Astrocyte (in vitro differentiated cells and primary cell): ENCODE measurements around the gene EFNA2. TPM values are rescaled to one million over a fixed set of nuclear protein-coding genes. Genes with fewer than 3 reads are reported as not detected.
A peak's percentile ranks its signal among the peaks of the same experiment; 100 is the strongest.

Experiments
- DNase-seq: peaks from one replicate; pipeline ENCODE4 v3.0.0-alpha.2; 2010; ENCODE audit warnings: low read depth
- FAIRE-seq: peaks from 2 replicates; lab custom pipeline; 2011; peaks lifted over from hg19 to GRCh38; lab: Jason Lieb, UNC
- H2AFZ ChIP-seq: 2 replicates; pipeline ENCODE4 v1.6.0; 2012; ENCODE audit warnings: low read depth, low read length, inconsistent platforms
- H3K27ac ChIP-seq: 2 replicates; pipeline ENCODE4 v1.5.1; 2011; ENCODE audit warnings: low read depth, low read length, inconsistent platforms
- H3K27me3 ChIP-seq: 2 replicates; pipeline ENCODE4 v1.6.0; 2011; ENCODE audit warnings: low read length, inconsistent platforms; ENCODE audit not compliant: insufficient read depth
- H3K36me3 ChIP-seq: 2 replicates; pipeline ENCODE4 v1.5.1; 2011; ENCODE audit warnings: low read length, inconsistent platforms; ENCODE audit not compliant: insufficient read depth
- H3K4me1 ChIP-seq: 2 replicates; pipeline ENCODE4 v1.5.1; 2011; ENCODE audit warnings: low read length, inconsistent platforms; ENCODE audit not compliant: insufficient read depth
- H3K4me2 ChIP-seq: 2 replicates; pipeline ENCODE4 v1.6.0; 2012; ENCODE audit warnings: low read length, inconsistent platforms
- H3K4me3 ChIP-seq: 2 replicates; pipeline ENCODE4 v1.5.1; 2011; ENCODE audit warnings: low read depth, mild to moderate bottlenecking, low read length, inconsistent platforms; ENCODE audit not compliant: insufficient read depth
- H3K79me2 ChIP-seq: 2 replicates; pipeline ENCODE4 v1.6.0; 2012; ENCODE audit warnings: mild to moderate bottlenecking, low read length, inconsistent platforms; ENCODE audit not compliant: insufficient read depth
- H3K9ac ChIP-seq: 2 replicates; pipeline ENCODE4 v1.6.0; 2012; ENCODE audit warnings: mild to moderate bottlenecking, low read length, inconsistent platforms
- H3K9me3 ChIP-seq: 2 replicates; pipeline ENCODE4 v1.5.1; 2012; ENCODE audit warnings: low read depth, mild to moderate bottlenecking, low read length, inconsistent platforms; ENCODE audit not compliant: insufficient read depth
- H4K20me1 ChIP-seq: 2 replicates; pipeline ENCODE4 v1.6.0; 2012; ENCODE audit warnings: low read length, inconsistent platforms; ENCODE audit not compliant: insufficient read depth
- H3K27ac Mint-ChIP-seq: one replicate; pipeline ENCODE4 v1.8.0; 2021; ENCODE audit warnings: mild to moderate bottlenecking, mixed read lengths; ENCODE audit not compliant: unreplicated experiment
- H3K27me3 Mint-ChIP-seq: one replicate; pipeline ENCODE4 v1.8.0; 2021; ENCODE audit warnings: low read depth, mixed read lengths; ENCODE audit not compliant: unreplicated experiment
- H3K36me3 Mint-ChIP-seq: one replicate; pipeline ENCODE4 v1.8.0; 2021; ENCODE audit warnings: low read depth, mixed read lengths; ENCODE audit not compliant: unreplicated experiment
- H3K4me1 Mint-ChIP-seq: one replicate; pipeline ENCODE4 v1.8.0; 2021; ENCODE audit warnings: low read depth, mixed read lengths; ENCODE audit not compliant: unreplicated experiment
- H3K4me3 Mint-ChIP-seq: one replicate; pipeline ENCODE4 v1.8.0; 2021; ENCODE audit warnings: mild to moderate bottlenecking, moderate library complexity, mixed read lengths; ENCODE audit not compliant: unreplicated experiment
- H3K9me3 Mint-ChIP-seq: one replicate; pipeline ENCODE4 v1.8.0; 2021; ENCODE audit warnings: mild to moderate bottlenecking, mixed read lengths; ENCODE audit not compliant: unreplicated experiment
- EZH2 ChIP-seq: IDR thresholded peaks from 2 replicates; pipeline ENCODE4 v1.6.1; 2012; ENCODE audit warnings: mild to moderate bottlenecking, low read length, inconsistent platforms; ENCODE audit not compliant: insufficient read depth
- total RNA-seq: library from RNA; stranded (reverse); gene quantifications from 2 replicates; pipeline ENCODE4 v1.2.1, GENCODE V29; 2021
- TF ChIP-seq, protein P1 (sequence below): IDR thresholded peaks from 2 replicates; pipeline ENCODE4 v1.5.1; 2011; ENCODE audit warnings: low read depth, mild to moderate bottlenecking, inconsistent platforms, low read length, moderate library complexity; ENCODE audit not compliant: insufficient read depth

Gene EFNA2
- total RNA-seq, 1 donor from 2014 or later: 8.4 TPM

DNA sequence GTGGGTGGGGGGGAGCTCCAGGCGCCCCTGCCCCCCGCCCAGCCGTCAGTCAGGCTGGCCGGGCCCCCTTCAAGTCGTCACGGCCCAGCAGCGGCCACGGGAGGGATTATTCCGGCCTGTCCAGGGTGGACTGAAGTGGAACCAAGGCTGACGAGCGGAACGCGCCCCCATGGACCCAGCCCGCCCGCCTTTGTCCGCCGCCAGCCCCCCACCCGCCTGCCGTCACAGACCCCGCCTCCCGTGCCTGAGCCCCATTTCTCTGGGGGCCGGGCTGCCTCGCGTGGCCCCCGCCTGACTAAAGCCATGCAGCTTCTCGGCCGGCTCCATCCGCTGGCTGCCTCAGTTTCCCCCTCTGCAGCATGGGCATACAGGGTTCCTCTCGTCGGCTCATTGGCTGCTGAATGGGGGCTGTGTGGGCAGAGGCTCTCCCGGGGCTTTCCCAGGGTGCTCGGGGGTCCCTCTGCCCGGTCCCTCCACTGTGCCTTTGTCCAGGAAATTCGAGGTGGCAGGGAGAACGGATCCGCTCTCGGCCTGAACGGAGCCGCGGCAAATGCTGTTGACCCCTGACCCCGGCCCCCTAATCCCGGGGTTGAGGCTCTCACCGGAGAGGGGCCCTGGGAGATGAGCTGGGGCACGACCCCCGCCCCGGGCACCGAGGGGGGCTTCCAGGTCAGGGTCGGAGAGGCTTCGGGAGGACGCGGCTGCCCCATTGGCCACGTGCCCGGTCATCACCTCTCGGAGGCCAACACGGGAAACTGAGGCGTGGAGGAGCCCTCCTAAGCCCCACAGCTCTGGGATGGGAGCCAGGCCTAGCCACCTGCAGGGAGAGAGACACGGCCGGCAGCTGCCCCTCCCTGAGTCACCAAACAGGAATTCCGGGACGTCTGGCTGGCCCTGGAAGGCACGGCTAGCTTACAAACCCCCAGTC lies 27.4 kb downstream of the EFNA2 start:
- Histone ChIP-seq H3K79me2 (no peaks in the 10 kb centered on the region), H3K9ac (no peak overlapping the region), H3K36me3 (no peaks in the 10 kb centered on the region), H3K4me1 (peaks cover 13% of the 10 kb centered on the region), H3K4me2 (peak overlapping the region; percentile 34), H2AFZ (no peak overlapping the region), H4K20me1 (no peaks in the 10 kb centered on the region), H3K9me3 (no peaks in the 10 kb centered on the region), H3K4me3 (no peak overlapping the region), H3K27me3 (peaks cover 12% of the 10 kb centered on the region), H3K27ac (no peak overlapping the region)
- TF ChIP-seq EZH2: no peak
- peak overlapping the region; percentile 93 for H3K27ac Mint-ChIP-seq
- no peaks in the 10 kb centered on the region for H3K36me3 Mint-ChIP-seq
- peaks cover 9% of the 10 kb centered on the region for H3K27me3 Mint-ChIP-seq
- H3K4me1 Mint-ChIP-seq: peaks cover 9% of the 10 kb centered on the region
- H3K4me3 Mint-ChIP-seq: peak overlapping the region; percentile 54
- no peaks in the 10 kb centered on the region for H3K9me3 Mint-ChIP-seq
- FAIRE-seq: no peak
- peak; percentile 63 for DNase-seq

DNA sequence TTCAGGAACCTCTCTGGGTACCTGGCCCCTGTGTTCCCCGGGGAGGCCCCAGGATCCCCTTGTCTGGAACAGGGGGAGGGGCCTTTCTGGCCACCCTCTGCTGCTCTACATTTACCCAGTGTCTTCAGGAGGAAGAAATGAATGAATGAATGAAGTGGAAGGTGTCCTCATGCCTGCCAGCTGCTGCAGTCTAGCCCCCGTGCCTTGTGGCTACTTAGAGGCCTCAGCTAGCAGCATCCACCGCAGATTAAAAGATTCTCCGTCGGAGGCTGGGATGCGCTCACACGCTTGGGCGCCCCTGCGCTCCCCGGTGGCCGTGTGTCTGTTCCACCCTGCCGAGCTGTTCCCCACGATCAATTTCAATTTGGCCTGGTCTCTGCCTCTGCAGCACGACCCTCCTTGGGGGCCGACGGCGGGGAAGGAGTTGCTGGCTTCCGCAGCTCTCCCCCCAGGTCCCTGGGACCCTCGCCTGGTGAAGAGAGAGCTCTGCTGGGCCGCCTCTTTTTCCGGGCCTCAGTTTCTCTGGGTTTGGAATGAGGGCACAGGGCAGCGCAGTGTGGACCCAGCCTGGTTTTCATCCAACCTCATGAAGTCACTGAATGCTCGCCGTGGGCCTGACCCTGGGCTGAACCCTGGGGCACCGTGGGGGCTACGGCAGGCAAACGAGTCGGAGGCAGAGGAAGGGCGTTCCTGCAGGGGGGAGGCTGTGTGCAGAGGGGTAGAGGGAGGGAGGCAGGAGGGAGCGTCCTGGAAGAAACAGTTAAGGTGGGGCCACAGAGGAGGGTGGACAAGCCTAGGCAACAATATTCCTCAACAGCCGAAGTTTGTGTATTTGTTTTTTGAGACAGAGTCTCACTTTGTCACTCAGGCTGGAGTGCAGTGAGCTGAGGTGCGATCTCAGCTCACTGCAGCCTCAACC lies 28.3 kb downstream of the EFNA2 start:
- Mint-ChIP-seq H3K4me3 (peak overlapping the region; percentile 54), H3K27me3 (peaks cover 12% of the 10 kb centered on the region), H3K4me1 (peaks cover 9% of the 10 kb centered on the region), H3K27ac (peak overlapping the region; percentile 93), H3K36me3 (no peaks in the 10 kb centered on the region), H3K9me3 (no peaks in the 10 kb centered on the region)
- DNase-seq (no peak), FAIRE-seq (no peak)
- H3K27me3 ChIP-seq: peaks cover 12% of the 10 kb centered on the region
- H3K79me2 ChIP-seq: no peaks in the 10 kb centered on the region
- no peaks in the 10 kb centered on the region for H3K9me3 ChIP-seq
- H3K4me1 ChIP-seq: peaks cover 13% of the 10 kb centered on the region
- no peak overlapping the region for H3K27ac ChIP-seq
- peak overlapping the region; percentile 34 for H3K4me2 ChIP-seq
- no peaks in the 10 kb centered on the region for H3K36me3 ChIP-seq
- H3K9ac ChIP-seq: no peak overlapping the region
- TF ChIP-seq, protein P1, sequence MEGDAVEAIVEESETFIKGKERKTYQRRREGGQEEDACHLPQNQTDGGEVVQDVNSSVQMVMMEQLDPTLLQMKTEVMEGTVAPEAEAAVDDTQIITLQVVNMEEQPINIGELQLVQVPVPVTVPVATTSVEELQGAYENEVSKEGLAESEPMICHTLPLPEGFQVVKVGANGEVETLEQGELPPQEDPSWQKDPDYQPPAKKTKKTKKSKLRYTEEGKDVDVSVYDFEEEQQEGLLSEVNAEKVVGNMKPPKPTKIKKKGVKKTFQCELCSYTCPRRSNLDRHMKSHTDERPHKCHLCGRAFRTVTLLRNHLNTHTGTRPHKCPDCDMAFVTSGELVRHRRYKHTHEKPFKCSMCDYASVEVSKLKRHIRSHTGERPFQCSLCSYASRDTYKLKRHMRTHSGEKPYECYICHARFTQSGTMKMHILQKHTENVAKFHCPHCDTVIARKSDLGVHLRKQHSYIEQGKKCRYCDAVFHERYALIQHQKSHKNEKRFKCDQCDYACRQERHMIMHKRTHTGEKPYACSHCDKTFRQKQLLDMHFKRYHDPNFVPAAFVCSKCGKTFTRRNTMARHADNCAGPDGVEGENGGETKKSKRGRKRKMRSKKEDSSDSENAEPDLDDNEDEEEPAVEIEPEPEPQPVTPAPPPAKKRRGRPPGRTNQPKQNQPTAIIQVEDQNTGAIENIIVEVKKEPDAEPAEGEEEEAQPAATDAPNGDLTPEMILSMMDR: no peak
- no peak for TF ChIP-seq EZH2
- no peaks in the 10 kb centered on the region for H4K20me1 ChIP-seq
- H3K4me3 ChIP-seq: no peak overlapping the region
- H2AFZ ChIP-seq: no peak overlapping the region

DNA sequence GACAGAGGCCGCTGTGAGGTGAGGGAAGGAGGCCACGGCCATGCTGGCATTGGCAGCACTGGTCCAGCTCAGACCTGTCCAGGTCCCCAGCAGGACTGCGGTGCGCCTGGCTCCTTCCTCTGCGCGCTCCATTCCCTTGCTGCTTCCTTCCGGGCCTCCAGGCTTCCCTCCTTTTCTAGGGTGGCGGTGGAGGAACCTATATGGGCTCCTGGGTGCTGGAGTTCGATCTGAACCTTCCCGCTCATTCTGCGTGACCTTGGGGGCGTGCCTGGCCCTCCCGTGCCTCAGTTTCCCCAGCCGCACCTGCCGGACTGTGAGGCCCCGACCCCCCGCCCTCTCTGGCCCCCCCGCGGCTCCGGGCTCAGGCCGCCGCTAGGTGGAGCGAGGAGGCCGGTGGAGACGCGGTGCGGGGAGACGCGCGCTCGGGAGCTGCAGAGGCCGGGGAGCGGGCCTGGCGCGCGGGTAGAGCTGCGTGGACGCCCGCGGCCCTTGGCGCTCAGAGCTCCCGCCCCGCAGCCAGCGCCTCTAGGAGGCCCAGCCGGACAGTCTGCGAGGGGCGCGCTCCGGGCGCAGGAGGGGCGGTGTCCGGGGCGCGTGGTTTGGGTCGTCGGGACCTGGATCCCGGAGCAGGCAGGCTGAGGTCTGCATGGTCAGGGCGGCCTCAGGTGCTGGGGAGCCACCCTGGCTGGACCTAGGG lies 29.9 kb downstream of the EFNA2 start:
- no peaks in the 10 kb centered on the region for H4K20me1 ChIP-seq
- no peaks in the 10 kb centered on the region for H3K9me3 ChIP-seq
- H3K9ac ChIP-seq: no peak overlapping the region
- no peak overlapping the region for H3K4me3 ChIP-seq
- H3K4me1 ChIP-seq: peaks cover 13% of the 10 kb centered on the region
- Mint-ChIP-seq H3K9me3 (no peaks in the 10 kb centered on the region), H3K27me3 (peaks cover 12% of the 10 kb centered on the region), H3K4me1 (peaks cover 9% of the 10 kb centered on the region), H3K36me3 (no peaks in the 10 kb centered on the region), H3K27ac (peak overlapping the region; percentile 58), H3K4me3 (no peak overlapping the region)
- TF ChIP-seq, protein P1: no peak
- TF ChIP-seq EZH2: no peak
- no peak overlapping the region for H3K27ac ChIP-seq
- DNase-seq: peak; percentile 16
- H2AFZ ChIP-seq: no peak overlapping the region
- peaks cover 14% of the 10 kb centered on the region for H3K27me3 ChIP-seq
- H3K4me2 ChIP-seq: peak overlapping the region; percentile 72
- H3K79me2 ChIP-seq: no peaks in the 10 kb centered on the region
- no peak for FAIRE-seq
- no peaks in the 10 kb centered on the region for H3K36me3 ChIP-seq
